Activated gamma-delta T cell (primary cell): ENCODE data around the gene LHFPL6.

Experiments
- DNase-seq: peaks from one replicate; lab custom pipeline; 2025; lab: John Stamatoyannopoulos, UW

Gene LHFPL6

DNA sequence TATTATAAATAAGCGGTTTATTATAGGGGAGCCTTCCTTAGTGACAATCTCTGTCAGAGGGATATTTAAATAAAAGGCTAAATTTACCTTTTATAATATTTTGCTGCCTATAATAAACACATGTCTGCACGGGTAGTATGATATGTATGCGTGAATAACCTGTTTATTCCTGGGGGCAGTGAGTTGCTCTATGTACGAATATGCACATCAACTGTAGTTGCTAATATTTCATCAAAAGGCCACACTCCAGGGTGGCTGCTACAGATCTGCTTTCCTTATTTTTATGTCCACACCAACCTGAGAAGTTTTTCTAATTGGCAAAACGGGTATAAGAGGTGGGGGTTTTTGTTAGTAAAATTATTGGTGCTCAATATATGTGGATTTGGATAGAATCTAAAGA lies 192.0 kb downstream of the LHFPL6 start:
- DNase-seq, result no peak

DNA sequence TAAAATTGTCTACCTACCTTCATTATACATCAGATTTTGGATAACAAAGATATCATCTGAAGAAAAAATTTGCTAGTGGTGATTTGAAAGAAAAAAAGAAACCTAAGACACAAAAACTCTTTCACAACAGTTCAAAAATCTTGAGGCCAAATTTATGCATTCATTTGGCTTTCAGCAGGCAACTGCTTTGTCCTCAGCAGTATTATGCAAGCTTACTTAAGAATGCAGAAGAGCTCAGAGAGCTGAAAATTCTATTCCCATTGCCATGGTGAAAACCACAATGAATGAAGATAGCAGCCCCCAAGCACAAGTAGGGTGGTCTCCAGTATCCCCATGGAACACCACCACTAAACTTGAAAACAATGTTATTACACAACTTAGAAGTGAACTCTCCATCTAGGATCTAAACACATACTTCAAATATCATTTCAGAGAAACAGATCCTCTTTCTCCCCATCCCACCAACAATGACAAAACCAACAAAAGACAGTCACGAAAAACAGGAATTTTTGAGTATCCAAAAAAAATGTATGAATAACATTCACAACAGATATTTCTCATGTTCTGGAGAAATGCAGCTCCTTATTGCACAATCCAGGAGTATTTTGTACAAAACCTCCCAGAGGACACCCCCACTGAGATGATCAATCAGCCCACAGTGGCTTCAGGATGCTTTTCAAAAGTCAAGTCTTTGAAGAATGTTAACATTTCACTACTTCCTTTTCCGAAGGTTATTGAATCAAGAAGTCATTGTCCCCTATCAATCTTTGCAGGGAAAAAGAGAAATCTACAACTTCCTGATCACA lies 192.7 kb downstream of the LHFPL6 start:
- no peak for DNase-seq

GRCh38 chr13:39408512-39408911 lies 194.5 kb downstream of the LHFPL6 start:
- no peak for DNase-seq

- DNase-seq, result no peak
Measured at GRCh38 chr13:39407786-39408185, 195.2 kb downstream of the LHFPL6 start.

- no peak for DNase-seq
Measured at GRCh38 chr13:39407138-39407537, 195.9 kb downstream of the LHFPL6 start.

DNA sequence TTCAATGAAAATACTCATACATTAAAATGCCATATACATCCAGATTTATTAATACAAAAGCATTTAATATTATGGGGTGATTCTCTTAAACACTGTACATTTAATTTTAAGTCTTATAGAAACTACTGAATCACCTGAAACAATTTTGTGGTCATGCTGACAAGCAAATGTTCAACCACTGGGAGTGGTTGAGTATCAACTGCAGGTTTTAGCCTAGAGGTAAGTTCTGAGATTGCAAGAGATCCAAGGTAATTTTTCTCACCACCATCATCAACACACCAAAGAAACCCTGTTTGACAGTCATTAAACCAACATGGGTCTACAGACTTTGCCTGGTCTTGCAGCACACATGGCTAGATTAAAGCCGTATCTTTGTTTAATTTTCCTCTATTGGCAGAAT lies 196.3 kb downstream of the LHFPL6 start:
- DNase-seq, result no peak

- no peak for DNase-seq
Measured at GRCh38 chr13:39405596-39406205, 197.3 kb downstream of the LHFPL6 start.

- DNase-seq, result no peak
Measured at GRCh38 chr13:39405107-39405506, 197.9 kb downstream of the LHFPL6 start.

- DNase-seq, result no peak
Measured at GRCh38 chr13:39403106-39403505, 199.9 kb downstream of the LHFPL6 start.

- DNase-seq, result no peak
Measured at GRCh38 chr13:39402221-39402970, 200.6 kb downstream of the LHFPL6 start.

DNA sequence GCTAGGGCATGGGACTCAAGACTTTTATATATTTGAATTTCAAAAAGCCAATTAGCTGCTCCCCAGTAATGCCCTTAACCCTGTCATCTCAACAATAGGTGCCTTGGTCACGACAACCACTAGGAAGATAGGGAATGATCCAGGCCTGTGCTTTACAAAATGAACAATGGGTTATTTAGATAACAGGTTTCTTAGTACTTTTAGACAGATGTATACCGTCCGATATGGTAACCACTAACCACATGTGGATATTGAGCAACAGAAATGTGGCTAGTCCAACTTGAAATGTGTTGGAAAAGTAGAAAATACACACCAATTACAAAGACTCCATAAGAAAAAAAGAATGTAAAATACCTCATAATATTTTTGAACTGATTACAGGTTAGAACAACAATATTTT lies 201.2 kb downstream of the LHFPL6 start:
- DNase-seq, result no peak

DNA sequence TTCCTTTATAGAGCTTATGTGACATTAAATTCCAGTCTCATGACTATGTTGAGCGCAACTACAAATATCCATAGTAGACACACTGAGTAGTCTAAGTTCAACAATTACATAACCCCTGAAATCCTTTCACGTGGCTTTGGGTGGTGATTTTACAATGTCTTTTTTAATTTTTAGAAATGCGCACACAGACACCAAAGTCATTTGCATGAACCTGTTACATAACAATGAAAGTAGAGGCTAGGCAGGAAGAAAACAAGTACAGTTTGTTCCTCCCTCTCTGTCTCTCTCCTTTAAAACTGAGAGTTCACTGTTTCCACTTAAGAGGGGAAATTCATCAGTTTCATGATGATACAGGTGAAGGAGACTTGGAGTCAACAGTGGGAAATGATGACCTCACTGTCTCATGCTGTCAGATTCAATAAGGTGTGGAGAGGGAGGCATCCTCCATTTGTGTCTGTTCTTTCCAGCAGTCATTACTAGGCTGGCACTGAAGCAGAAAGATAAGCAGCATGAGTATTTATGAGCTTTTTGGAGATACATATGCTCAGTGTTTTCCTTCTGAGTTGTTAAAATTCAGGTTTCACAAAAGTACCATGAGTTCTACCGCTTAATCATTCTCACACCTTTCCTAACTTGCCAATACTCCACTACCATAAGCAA lies 201.8 kb downstream of the LHFPL6 start:
- no peak for DNase-seq

DNA sequence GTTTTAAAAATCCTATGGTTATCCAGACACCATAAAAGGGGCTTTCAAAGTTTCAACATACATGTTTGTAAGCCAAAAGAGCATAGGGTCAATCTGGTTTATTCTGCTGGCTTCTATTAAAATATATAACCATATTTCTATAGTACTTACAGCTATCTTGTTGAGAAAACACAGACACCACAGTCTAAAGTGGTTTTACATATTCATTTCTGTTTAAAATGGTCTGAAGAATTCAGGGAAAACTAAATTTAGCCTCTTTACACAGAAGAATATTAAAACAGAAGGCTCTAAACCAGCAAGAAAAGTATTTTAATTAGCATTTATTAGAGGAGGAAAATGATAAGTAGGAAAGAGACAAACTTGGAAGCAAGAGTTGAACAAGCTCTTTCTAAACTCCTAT lies 203.9 kb downstream of the LHFPL6 start:
- DNase-seq, result no peak

- no peak for DNase-seq
Measured at GRCh38 chr13:39397896-39398265, 205.1 kb downstream of the LHFPL6 start.

- no peak for DNase-seq
Measured at GRCh38 chr13:39397226-39397895, 205.6 kb downstream of the LHFPL6 start.

DNA sequence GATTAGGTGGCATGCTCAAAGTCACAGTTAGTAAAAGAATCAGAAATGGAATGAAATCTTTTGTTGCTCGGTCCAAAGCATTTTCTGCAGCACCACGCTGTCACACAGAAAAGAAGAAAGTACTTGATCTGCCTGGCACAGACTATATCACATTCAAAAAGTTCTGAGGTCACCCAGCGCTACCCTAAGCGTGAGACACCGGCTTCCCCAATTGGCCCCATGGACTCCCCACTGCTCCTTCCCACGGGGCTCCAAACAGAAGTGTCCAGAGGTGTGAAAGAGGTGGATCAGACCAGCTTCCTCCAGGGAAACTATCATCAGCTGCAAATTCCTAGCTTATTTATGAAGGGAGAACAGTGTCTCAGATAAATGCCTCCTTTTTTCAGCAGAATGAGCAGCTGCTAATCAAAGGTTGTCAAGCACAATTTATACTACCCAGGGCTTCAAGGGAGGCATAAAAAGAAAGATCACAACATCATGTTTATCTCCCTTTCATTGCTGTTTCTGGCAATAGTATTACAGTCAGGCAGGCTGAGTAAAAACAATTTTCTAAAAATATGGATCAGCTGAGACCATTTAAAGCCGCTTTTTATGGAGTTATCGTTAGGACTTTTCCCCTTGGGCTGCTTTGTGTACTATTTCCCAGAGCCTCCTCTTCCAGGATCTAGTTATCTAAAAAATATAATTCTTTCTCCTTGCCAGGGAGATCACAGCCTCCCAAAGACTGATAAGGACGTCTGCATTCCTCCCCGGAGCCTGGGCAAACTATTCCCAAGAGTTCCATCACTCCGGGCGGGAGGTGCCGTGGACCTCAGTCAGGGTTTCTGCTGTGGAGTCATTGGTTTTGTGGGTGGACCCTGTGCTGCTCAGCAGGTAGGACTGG lies 208.0 kb downstream of the LHFPL6 start:
- no peak for DNase-seq

GRCh38 chr13:39391761-39392160 lies 211.2 kb downstream of the LHFPL6 start:
- DNase-seq, result no peak

- DNase-seq, result no peak
Measured at GRCh38 chr13:39389013-39389412, 214.0 kb downstream of the LHFPL6 start.

DNA sequence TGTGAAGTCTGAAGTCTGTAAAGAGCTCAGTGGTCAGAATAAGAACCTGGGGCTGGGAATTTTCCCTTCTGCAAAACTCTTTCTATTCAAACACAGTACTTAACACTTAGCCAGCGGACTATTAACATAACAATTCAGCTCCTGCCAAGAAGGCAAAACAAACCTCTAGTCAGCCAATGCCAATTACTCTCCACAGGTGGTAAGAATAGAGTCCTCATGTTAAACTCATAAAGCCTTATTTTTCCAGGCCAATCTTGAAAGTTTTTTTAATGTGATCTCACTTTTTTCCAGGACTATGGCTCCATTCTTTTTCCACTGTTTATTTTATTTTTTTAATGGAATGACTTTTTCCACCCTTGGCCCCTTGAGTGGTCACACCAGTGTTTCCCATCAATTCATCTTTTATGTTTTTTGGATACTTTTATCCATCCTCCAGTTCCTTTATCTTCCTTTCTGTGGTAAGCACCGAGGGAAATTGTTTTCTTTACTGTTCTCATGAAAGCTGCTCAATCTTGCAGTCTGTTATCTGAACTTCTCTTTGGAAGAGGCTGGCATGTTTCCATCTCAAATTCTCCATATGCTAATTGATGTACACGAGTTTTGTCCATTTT lies 217.3 kb downstream of the LHFPL6 start:
- DNase-seq, result no peak

GRCh38 chr13:39385154-39385553 lies 217.8 kb downstream of the LHFPL6 start:
- DNase-seq, result no peak
